ENCODE measurements around the gene RRAGB.
"Not testable (repeated sequence)": the region's sequence is repeated elsewhere in the genome, so short reads cannot be mapped to it uniquely, and the experiment has no call there.

DNA sequence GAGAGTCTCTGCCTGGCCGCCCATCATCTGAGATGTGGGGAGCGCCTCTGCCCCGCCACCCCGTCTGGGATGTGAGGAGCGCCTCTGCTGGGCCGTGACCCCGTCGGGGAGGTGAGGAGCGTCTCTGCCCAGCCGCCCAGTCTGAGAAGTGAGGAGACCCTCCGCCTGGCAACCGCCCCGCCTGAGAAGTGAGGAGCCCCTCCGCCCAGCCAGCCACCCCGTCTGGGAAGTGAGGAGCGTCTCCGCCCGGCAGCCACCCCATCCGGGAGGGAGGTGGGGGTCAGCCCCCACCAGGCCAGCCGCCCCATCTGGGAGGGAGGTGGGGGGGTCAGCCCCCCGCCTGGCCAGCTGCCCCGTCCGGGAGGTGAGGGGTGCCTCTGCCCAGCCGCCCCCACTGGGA, 30.9 kb downstream of the RRAGB start:
- TF ChIP-seq POLR2A (IDR thresholded peaks at IDR 0.05), result not testable (repeated sequence)
- TF ChIP-seq, protein P1, sequence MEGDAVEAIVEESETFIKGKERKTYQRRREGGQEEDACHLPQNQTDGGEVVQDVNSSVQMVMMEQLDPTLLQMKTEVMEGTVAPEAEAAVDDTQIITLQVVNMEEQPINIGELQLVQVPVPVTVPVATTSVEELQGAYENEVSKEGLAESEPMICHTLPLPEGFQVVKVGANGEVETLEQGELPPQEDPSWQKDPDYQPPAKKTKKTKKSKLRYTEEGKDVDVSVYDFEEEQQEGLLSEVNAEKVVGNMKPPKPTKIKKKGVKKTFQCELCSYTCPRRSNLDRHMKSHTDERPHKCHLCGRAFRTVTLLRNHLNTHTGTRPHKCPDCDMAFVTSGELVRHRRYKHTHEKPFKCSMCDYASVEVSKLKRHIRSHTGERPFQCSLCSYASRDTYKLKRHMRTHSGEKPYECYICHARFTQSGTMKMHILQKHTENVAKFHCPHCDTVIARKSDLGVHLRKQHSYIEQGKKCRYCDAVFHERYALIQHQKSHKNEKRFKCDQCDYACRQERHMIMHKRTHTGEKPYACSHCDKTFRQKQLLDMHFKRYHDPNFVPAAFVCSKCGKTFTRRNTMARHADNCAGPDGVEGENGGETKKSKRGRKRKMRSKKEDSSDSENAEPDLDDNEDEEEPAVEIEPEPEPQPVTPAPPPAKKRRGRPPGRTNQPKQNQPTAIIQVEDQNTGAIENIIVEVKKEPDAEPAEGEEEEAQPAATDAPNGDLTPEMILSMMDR (IDR thresholded peaks at IDR 0.05), result not testable (repeated sequence)
